Activated CD8-positive, alpha-beta T cell treated with anti-CD3 and anti-CD28 coated beads, Interleukin-2, amount 10 ng/mL, durations not matched to agents 7 days and 5 days (primary cell): ENCODE results near the gene TGFBRAP1. TPM values are rescaled to one million over a fixed set of nuclear protein-coding genes. Genes with fewer than 3 reads are reported as not detected.
"Not testable (repeated sequence)": the region's sequence is repeated elsewhere in the genome, so short reads cannot be mapped to it uniquely, and the experiment has no call there.

Source experiments
- ATAC-seq: fragments of 150-1000 bp; cut with Tn5 transposase; one replicate; pipeline ENCODE4 v1.10.0; 2021; ENCODE audit warnings: moderate library complexity
- CTCF ChIA-PET: fragments of 350-600 bp; sonication (Branson Sonifier 250); formaldehyde crosslinking; loops from one replicate; lab custom pipeline; 2021; ENCODE audit warnings: antibody characterized with exemption; lab: Charles Lee
- POLR2A ChIA-PET: fragments of 350-600 bp; sonication (Branson Sonifier 250); formaldehyde crosslinking; loops from one replicate; lab custom pipeline; 2021; ENCODE audit warnings: antibody characterized with exemption; lab: Charles Lee
- DNase-seq: peaks from one replicate; pipeline ENCODE4 v3.0.0-alpha.2; 2020
- H3K27ac Mint-ChIP-seq: one replicate; pipeline ENCODE4 v1.8.0; 2021; ENCODE audit warnings: mild to moderate bottlenecking, mixed read lengths
- H3K27me3 Mint-ChIP-seq: one replicate; pipeline ENCODE4 v1.8.0; 2021; ENCODE audit warnings: low read depth, mixed read lengths
- H3K36me3 Mint-ChIP-seq: one replicate; pipeline ENCODE4 v1.8.0; 2021; ENCODE audit warnings: low read depth, mixed read lengths
- H3K4me1 Mint-ChIP-seq: one replicate; pipeline ENCODE4 v1.8.0; 2021; ENCODE audit warnings: low read depth, mixed read lengths
- H3K4me3 Mint-ChIP-seq: one replicate; pipeline ENCODE4 v1.8.0; 2021; ENCODE audit warnings: mild to moderate bottlenecking, mixed read lengths
- H3K9me3 Mint-ChIP-seq: one replicate; pipeline ENCODE4 v1.8.0; 2022; ENCODE audit warnings: mixed read lengths; ENCODE audit not compliant: insufficient read depth
- total RNA-seq, 2 experiments: library from RNA; stranded (reverse); gene quantifications; one replicate each; pipeline ENCODE4 v1.2.3, GENCODE V29; 2021

TGFBRAP1 gene
- total RNA-seq, 2 experiments from 2014 or later = 16.4 to 16.6 TPM

GRCh38 chr2:105262651-105263091, 66.9 kb downstream of the TGFBRAP1 start:
- POLR2A ChIA-PET = no interaction called here
- no peaks in the 10 kb centered on the region for H3K4me1 Mint-ChIP-seq

GRCh38 chr2:105261061-105261460, 68.5 kb downstream of the TGFBRAP1 start:
- ChIA-PET POLR2A (no interaction called here), CTCF (interaction anchor here (1.1 kb wide), 1 partner anchor 25 kb away, joined by 3 read pairs; no protein-coding TSS in a partner anchor)
- Mint-ChIP-seq H3K9me3 (no peaks in the 10 kb centered on the region), H3K4me1 (no peaks in the 10 kb centered on the region), H3K27ac (no peak overlapping the region), H3K4me3 (no peak overlapping the region), H3K27me3 (no peaks in the 10 kb centered on the region), H3K36me3 (peaks cover 8% of the 10 kb centered on the region)
- ATAC-seq = no peak
- no peak for DNase-seq

More at GRCh38 chr2:105262651-105263091, 66.9 kb downstream of the TGFBRAP1 start:
- H3K27ac Mint-ChIP-seq = no peak overlapping the region
- no peaks in the 10 kb centered on the region for H3K9me3 Mint-ChIP-seq
- H3K36me3 Mint-ChIP-seq = peaks cover 14% of the 10 kb centered on the region
- DNase-seq (no peak), ATAC-seq (no peak)
- no peaks in the 10 kb centered on the region for H3K27me3 Mint-ChIP-seq
- H3K4me3 Mint-ChIP-seq = no peak overlapping the region
- CTCF ChIA-PET = interaction anchor here (1.1 kb wide), 1 partner anchor 24 kb away, joined by 3 read pairs; no protein-coding TSS in a partner anchor

GRCh38 chr2:105258835-105259350, 70.6 kb downstream of the TGFBRAP1 start:
- Mint-ChIP-seq H3K36me3 (peaks cover 1% of the 10 kb centered on the region), H3K27ac (no peak overlapping the region), H3K4me1 (no peaks in the 10 kb centered on the region), H3K9me3 (no peaks in the 10 kb centered on the region), H3K27me3 (no peaks in the 10 kb centered on the region), H3K4me3 (no peak overlapping the region)
- ChIA-PET CTCF (no interaction called here), POLR2A (no interaction called here)
- ATAC-seq (no peak), DNase-seq (no peak)

GRCh38 chr2:105257981-105258380, 71.6 kb downstream of the TGFBRAP1 start:
- Mint-ChIP-seq H3K4me1 (no peaks in the 10 kb centered on the region), H3K27me3 (no peaks in the 10 kb centered on the region), H3K4me3 (no peak overlapping the region), H3K27ac (no peak overlapping the region), H3K9me3 (no peaks in the 10 kb centered on the region), H3K36me3 (no peaks in the 10 kb centered on the region)
- POLR2A ChIA-PET = no interaction called here
- CTCF ChIA-PET = interaction anchor here (1.4 kb wide), 1 partner anchor 30 kb away, joined by 3 read pairs; no protein-coding TSS in a partner anchor
- DNase-seq (no peak), ATAC-seq (no peak)

GRCh38 chr2:105256431-105257047, 73.0 kb downstream of the TGFBRAP1 start:
- DNase-seq (no peak), ATAC-seq (no peak)
- no peak overlapping the region for H3K27ac Mint-ChIP-seq
- no peaks in the 10 kb centered on the region for H3K4me1 Mint-ChIP-seq
- CTCF ChIA-PET = no interaction called here
- POLR2A ChIA-PET = no interaction called here
- H3K4me3 Mint-ChIP-seq = no peak overlapping the region
- no peaks in the 10 kb centered on the region for H3K36me3 Mint-ChIP-seq
- H3K9me3 Mint-ChIP-seq = no peaks in the 10 kb centered on the region
- no peaks in the 10 kb centered on the region for H3K27me3 Mint-ChIP-seq

- no peak overlapping the region for H3K27ac Mint-ChIP-seq
- H3K4me1 Mint-ChIP-seq = no peaks in the 10 kb centered on the region
- ChIA-PET CTCF (no interaction called here), POLR2A (no interaction called here)
- no peak for ATAC-seq
- H3K36me3 Mint-ChIP-seq = no peaks in the 10 kb centered on the region
- no peaks in the 10 kb centered on the region for H3K27me3 Mint-ChIP-seq
- no peak for DNase-seq
- H3K4me3 Mint-ChIP-seq = no peak overlapping the region
- no peaks in the 10 kb centered on the region for H3K9me3 Mint-ChIP-seq
Measured at GRCh38 chr2:105255979-105256378, 73.6 kb downstream of the TGFBRAP1 start.

GRCh38 chr2:105254531-105255210, 74.9 kb downstream of the TGFBRAP1 start:
- no peaks in the 10 kb centered on the region for H3K36me3 Mint-ChIP-seq
- ChIA-PET POLR2A (no interaction called here), CTCF (interaction anchor here (1.4 kb wide), 1 partner anchor 139 kb away, joined by 3 read pairs; no protein-coding TSS in a partner anchor)
- no peaks in the 10 kb centered on the region for H3K4me1 Mint-ChIP-seq
- ATAC-seq (no peak), DNase-seq (no peak)
- H3K27ac Mint-ChIP-seq = no peak overlapping the region
- H3K27me3 Mint-ChIP-seq = no peaks in the 10 kb centered on the region
- H3K4me3 Mint-ChIP-seq = no peak overlapping the region
- H3K9me3 Mint-ChIP-seq = no peaks in the 10 kb centered on the region

- H3K9me3 Mint-ChIP-seq = no peaks in the 10 kb centered on the region
- ChIA-PET POLR2A (no interaction called here), CTCF (no interaction called here)
- no peaks in the 10 kb centered on the region for H3K36me3 Mint-ChIP-seq
- H3K27ac Mint-ChIP-seq = no peak overlapping the region
- ATAC-seq (no peak), DNase-seq (no peak)
- no peaks in the 10 kb centered on the region for H3K27me3 Mint-ChIP-seq
- H3K4me3 Mint-ChIP-seq = no peak overlapping the region
- H3K4me1 Mint-ChIP-seq = no peaks in the 10 kb centered on the region
Measured at GRCh38 chr2:105252271-105252670, 77.3 kb downstream of the TGFBRAP1 start.

GRCh38 chr2:105251016-105251648, 78.4 kb downstream of the TGFBRAP1 start:
- CTCF ChIA-PET, H3K4me1 Mint-ChIP-seq, H3K36me3 Mint-ChIP-seq, H3K4me3 Mint-ChIP-seq, DNase-seq, ATAC-seq, H3K9me3 Mint-ChIP-seq, POLR2A ChIA-PET, H3K27me3 Mint-ChIP-seq, H3K27ac Mint-ChIP-seq: not testable (repeated sequence)

- no peak for DNase-seq
- Mint-ChIP-seq H3K27me3 (no peaks in the 10 kb centered on the region), H3K4me1 (no peaks in the 10 kb centered on the region), H3K9me3 (no peaks in the 10 kb centered on the region), H3K4me3 (no peak overlapping the region), H3K36me3 (no peaks in the 10 kb centered on the region), H3K27ac (no peak overlapping the region)
- ATAC-seq = no peak
- ChIA-PET CTCF (no interaction called here), POLR2A (no interaction called here)
Measured at GRCh38 chr2:105249891-105250290, 79.6 kb downstream of the TGFBRAP1 start.

- H3K4me1 Mint-ChIP-seq = no peaks in the 10 kb centered on the region
- no peaks in the 10 kb centered on the region for H3K9me3 Mint-ChIP-seq
- no peaks in the 10 kb centered on the region for H3K27me3 Mint-ChIP-seq
- POLR2A ChIA-PET = no interaction called here
- H3K36me3 Mint-ChIP-seq = no peaks in the 10 kb centered on the region
- H3K27ac Mint-ChIP-seq = no peak overlapping the region
- ATAC-seq = no peak
- CTCF ChIA-PET = interaction anchor here (0.6 kb wide), 1 partner anchor 168 kb away, joined by 3 read pairs; no protein-coding TSS in a partner anchor
- DNase-seq = no peak
- H3K4me3 Mint-ChIP-seq = no peak overlapping the region
Measured at GRCh38 chr2:105249181-105249580, 80.4 kb downstream of the TGFBRAP1 start.
